HG03460 (cell line): ENCODE data around the gene FBXW9.
A peak's percentile ranks its signal among the peaks of the same experiment; 100 is the strongest.
"Not testable (repeated sequence)": the region's sequence is repeated elsewhere in the genome, so short reads cannot be mapped to it uniquely, and the experiment has no call there.

Source experiments
- ATAC-seq: cut with Tn5 transposase; IDR thresholded peaks from one replicate; pipeline ENCODE4 v1.9.1; 2021; ENCODE audit not compliant: unreplicated experiment

Gene FBXW9

DNA sequence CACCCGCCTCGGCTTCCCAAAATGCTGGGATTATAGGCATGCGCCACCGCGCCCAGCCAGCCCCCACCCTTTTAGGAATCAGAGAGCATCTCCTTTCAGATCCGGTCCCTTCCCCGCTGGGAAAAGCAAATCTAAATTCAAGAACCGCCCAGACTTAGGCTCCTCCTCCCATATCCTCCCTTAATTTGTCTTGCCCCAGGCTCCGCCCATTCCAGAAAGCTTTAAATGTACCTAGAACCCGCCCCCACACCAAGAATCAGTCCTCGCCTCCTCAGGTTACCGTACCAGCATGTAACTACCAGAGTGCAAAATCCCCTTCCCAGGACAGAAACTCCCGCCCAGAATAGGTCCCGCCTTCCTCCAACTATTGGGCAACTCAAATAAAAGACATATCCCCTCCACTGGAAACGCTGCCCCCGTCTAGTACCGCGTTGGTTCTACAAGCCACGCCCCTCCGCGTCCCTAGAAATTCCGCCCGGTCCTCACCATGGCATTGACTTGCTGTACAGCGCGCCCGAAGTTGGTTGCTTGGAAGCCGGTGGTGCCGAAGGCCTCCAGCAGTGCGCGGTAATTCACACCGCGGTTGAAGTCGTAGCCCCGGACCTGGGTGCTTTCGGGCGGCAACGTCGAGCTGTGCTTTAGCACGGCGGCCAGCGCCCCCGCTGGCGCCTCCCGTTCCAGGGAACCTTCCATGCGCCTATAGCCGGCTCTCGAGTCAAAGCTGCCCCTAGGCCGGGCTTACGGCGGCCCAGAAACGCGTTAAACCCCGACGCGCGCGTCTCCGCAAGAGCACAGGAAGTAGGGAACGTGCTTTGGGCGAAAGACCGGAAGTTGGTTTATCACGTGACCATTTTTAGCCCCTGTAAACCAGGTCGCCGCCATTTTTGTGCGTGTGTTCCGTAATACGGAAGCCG lies 15.1 kb downstream of the FBXW9 start, which contains the start of gene DHPS:
TSS of gene DHPS (minus strand) at position 807 of the 914 bp plus-strand sequence. CDS start at position 693, 114 bp downstream.
- peak; percentile 61 for ATAC-seq

DNA sequence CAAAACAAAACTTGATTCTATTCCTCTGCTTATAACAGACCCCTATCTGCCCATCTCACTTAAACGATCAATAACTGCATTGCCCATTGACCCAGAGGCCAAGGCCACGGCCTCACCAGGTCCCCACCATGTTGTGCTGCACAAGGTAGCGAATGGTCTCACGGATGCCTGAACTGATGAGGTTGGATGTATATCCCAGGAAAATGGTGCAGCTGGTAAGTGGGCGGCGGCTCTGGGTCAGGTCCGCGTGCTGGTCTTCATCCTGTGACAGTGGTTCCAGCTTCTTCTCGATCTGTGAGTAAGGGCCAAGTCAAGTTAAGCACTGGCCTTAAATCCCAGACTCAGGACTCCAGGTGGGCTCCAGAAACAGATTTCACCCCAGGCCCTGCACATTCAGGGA lies 16.4 kb downstream of the FBXW9 start:
- ATAC-seq = no peak

GRCh38 chr19:12678039-12678438 lies 18.4 kb downstream of the FBXW9 start:
- ATAC-seq = not testable (repeated sequence)

DNA sequence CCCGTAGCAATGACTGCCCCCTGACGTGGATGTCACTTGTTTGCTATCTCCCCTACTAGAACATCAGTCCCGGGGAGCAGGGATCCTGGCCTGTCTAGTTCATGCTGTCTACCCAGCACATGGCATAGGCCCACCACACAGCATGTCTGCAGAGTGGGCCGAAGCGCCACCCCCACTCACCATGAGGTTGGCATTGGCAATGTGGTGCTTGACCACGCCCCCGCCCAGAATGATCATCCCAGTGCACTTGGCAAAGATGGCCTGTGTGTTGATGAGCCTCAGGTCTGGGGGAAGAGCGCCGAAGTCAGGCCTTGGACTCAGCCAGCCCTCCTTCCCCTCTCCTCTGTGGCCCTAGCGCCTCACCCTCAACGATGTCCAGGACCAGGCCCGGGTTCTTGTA lies 19.5 kb downstream of the FBXW9 start:
- ATAC-seq = no peak

GRCh38 chr19:12676384-12676792 lies 20.0 kb downstream of the FBXW9 start:
- no peak for ATAC-seq

GRCh38 chr19:12675940-12676339 lies 20.5 kb downstream of the FBXW9 start:
- ATAC-seq = no peak

- ATAC-seq = no peak
These were observed 21.0 kb downstream of the FBXW9 start for GRCh38 chr19:12675399-12675798.

GRCh38 chr19:12672744-12673143 lies 23.7 kb downstream of the FBXW9 start:
- ATAC-seq = no peak

DNA sequence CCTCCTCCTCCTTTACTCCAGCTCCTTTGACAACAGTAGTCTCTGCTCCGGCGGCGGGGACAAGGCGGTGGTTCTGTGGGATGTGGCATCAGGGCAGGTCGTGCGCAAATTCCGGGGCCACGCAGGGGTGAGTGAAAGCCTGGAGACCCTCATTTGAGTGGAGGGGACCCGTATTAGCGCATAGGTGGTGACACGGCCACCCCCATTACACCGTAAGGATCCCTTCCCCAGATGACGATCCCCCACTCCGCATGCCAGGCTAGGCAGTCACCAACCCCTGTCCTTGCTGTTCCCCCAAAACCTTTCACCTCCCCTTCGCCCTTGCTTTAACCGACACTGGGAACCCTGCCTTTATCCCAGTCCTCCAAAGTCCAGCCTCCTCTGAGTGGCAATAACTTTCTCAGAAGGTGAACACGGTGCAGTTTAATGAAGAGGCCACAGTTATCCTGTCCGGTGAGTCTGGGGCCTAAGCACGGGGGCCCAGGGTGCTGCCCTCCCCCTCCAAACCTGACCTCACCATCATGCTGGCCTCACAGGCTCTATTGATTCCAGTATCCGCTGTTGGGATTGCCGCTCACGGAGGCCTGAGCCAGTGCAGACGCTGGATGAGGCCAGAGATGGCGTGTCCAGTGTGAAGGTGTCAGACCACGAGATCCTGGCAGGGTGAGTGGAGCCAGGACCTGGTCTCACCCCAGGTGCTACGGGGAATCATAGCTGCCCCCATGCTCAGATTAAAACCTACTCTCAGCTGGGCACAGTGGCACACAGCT lies 26.1 kb downstream of the FBXW9 start:
- no peak for ATAC-seq

DNA sequence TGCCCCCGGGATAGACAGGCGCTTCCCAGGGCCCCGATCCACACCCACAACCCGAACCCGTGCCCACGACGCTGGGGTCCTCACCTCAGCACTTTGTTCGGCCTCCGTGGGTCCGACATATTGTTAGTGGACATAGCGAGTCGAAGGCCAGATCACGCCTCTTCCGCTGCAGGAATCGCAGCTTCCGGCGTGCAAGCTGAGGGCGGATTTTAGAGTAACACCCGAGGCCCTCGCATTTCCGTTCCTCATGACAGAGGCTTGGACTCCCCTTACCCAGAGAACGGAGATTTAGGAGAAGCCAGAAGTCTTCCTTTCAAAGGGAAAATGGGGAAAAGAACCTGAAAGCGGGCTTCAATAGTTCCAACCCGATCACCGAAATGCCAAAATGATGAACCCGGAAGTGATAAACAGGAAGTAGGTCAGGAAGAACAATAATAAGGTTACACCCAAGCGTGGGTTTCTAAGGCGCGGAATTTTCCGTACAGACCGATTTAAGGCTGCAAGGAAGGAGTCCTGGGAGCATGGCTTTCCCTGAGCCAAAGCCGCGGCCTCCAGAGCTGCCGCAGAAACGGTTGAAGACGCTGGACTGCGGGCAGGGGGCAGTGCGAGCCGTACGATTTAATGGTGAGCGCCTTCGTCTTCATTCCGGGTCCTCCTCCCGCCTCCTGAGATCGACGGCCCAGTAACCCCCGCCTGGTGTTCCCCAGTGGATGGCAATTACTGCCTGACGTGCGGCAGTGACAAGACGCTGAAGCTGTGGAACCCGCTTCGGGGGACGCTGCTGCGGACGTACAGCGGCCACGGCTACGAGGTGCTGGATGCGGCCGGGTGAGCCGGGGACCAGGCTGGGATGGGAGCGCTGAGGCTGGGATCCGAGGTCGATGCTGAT lies 26.9 kb downstream of the FBXW9 start:
- no peak for ATAC-seq

DNA sequence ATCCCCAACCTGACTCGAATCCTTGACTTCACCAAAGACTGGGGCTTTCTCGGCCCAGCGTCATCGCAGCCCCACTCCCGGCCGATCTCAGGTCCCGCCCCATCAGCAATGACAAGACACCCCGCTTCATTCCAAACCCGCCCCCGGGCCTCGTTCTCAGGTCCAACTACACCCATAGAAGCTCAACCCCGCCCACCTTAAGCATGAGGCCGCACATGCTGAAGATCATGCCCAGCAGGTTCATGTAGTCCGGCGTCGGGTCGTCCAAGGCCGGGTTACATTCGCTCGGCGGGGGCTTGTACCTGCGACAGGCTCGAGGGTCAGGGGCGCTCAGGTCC lies 27.5 kb downstream of the FBXW9 start:
- ATAC-seq = no peak

DNA sequence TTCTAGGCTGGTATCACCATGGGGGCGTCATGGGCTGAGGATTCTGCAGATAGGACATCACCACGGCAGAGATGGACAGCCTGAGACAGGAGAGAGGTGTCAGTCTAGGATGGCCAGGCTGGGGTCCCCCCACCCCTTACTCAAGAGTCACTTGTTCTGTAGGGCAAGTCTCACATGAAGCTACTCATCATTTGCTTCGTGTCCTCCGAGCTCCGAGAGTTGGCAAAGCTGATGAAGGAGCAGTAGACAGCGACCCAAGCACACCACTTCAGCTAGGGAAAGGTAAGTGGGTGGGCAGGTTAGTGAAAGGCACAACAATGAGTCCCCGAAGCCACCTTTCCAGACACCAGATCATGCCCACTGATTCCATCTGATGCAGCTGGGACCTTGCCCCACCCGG lies 28.1 kb downstream of the FBXW9 start:
- no peak for ATAC-seq

GRCh38 chr19:12667731-12668302 lies 28.6 kb downstream of the FBXW9 start:
- ATAC-seq = no peak

DNA sequence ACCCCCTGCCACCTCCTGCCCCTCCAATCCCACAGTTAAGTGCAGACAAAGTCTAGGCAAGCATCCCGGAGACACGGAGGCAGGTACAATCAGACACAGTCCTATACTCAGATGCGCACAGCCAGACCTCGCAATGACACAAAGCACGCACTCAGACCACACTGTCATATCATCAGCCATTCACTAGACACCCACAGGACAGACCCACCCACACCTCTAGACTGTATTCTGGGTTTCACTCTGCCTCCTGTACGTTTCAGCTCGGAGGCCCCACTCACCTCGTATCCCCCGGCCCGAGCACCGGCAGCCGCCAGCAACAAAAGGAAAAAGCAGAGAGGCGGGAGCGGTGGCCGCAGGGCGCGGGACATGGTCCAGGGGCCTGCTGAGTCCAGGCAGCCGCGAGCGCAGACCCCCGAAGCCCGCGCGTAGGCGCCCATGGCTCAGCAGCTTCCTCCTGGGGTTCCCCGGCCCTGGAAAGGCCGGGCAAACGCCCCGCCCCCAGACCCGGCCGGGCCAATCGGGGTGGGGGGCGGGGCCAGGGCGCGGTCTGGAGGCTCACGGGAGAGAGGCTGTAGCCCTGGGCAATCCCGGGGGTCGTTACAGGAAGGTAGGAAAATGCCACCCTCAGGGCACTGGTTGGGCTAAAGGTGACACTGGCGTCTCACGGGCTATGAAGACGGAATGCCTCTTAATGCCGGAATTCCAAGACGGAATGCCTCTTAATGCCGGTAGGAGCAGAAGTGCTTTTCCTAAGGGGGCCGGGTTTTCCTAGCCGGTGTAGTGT lies 30.0 kb downstream of the FBXW9 start, which contains the start of the genes MAN2B1 and WDR83:
TSS of gene MAN2B1 (minus strand) at position 478 of the 784 bp plus-strand sequence. CDS start at position 437, 41 bp downstream.
TSS of gene WDR83 (plus strand) at position 543 of the 784 bp plus-strand sequence. CDS start 2,984 bp downstream, outside the sequence.
- peak; percentile 41 for ATAC-seq

DNA sequence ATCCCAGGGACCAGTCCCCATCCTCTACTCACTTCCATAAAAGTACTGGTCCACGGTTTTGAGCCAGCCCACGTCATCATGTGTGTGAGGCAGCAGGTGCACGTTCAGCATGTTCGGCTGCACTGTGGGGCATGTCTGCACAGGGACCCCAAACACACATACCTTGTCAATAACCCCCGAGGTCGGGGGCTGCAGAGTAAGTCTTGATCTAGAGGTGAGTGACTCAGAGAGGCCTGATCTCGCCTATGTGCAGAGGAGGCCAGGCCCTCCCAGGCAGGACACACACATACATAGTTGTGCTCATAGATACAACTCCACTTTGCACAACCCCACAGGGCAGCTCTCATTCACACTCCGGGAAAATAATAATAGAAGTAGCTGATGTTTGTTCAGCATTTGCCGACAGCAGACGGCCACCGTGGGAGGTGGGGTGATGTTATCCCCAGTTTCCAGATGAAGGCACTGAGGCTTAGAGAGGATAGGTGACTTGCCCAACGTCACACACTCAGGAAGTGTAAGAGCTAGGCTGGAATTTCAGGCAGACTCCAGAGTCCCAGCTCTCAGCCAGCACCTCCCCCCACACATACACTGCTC lies 30.7 kb downstream of the FBXW9 start:
- no peak for ATAC-seq

DNA sequence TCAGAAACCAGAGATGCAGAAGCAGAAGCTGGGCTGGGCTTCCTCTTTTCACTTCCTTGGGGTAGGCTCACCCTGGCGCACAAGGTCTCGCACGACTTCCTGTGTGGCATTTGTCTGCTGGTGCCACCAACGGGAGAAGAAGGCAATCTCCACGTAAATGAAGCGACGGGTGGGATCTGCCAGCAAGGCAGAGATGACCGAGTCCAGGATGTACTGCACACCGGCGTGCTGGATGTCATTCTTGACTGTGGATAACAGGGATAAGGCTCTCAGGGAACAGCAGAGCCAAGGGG lies 31.2 kb downstream of the FBXW9 start:
- no peak for ATAC-seq

DNA sequence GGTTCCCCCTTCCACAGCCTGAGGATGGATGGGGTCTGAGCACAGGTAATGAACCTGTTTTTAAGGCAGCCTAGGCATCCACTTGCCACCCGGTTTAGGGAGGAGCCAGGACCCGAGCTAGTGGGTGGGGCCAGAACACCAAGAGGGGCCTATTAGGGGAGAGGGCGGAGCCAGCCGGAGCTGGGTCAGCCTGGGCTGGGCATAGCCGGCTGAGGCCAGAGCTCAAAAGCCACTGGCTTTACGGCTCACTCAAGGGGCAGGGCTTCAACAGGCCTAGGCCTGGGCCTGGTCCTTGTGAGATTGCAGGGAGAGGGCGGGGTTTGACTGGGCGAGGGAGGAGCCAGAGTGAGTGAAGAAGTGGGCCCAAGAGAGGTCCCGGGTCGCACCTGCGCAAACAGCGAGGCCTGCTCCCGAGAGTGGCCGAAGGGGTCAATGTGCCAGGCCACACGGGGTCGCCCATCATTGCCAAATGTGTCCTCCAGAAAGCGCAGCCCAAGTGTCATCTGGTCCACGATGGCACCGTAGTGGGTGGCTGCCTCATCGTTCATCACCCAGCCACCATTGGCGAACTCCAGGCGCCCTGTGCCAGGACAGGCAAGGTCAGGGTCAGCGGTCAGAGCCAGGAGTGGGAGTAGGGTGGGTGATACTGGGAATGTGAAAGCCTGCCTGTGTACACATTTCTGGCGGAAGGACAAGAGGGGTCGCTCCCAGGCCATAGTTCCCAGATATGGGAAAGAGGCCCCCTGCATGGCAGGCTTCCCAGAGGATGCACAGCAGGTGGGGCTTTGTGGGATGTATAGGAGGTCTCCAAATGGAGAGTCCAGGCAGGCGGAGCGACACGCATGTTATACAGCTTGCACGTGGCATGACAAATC lies 31.8 kb downstream of the FBXW9 start:
- ATAC-seq = no peak

- ATAC-seq = no peak
These were observed 35.5 kb downstream of the FBXW9 start for GRCh38 chr19:12660980-12661379.

DNA sequence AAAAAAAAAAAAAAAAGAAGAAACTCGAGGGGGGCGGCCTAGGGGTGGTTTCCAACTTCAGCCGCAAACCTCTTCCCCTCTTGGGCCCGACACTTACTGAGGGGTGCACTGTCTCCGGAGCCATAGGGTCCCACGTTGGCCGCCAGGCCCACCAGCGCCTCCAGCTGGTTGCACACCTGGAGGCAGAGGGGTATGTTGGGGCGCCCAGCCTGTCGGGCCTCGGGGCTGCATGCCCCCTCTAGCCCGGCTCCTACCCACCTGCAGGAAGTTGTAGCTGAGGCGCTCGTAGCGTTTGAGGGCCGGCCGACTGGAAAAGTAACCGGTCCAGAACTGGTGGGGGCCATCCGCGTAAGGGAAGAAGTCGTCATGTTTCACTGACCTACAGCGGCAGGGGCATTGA lies 38.5 kb downstream of the FBXW9 start:
- no peak for ATAC-seq
